B cell (primary cell): ENCODE data around the gene B3GALNT1.

Experiments
- EZH2 ChIP-seq: IDR thresholded peaks from 2 replicates; pipeline ENCODE4 v1.6.1; 2012; ENCODE audit warnings: borderline replicate concordance, low read depth, mild to moderate bottlenecking, moderate library complexity, low read length; ENCODE audit not compliant: insufficient read depth, poor library complexity, severe bottlenecking
- TF ChIP-seq, protein P1 (sequence below): fragments of 200-600 bp; IDR thresholded peaks from one replicate; pipeline ENCODE4 v1.8.0; 2022; ENCODE audit warnings: antibody characterized with exemption, mild to moderate bottlenecking

GRCh38 chr3:161100994-161101393, 4.2 kb downstream of the B3GALNT1 start:
- TF ChIP-seq, protein P1, sequence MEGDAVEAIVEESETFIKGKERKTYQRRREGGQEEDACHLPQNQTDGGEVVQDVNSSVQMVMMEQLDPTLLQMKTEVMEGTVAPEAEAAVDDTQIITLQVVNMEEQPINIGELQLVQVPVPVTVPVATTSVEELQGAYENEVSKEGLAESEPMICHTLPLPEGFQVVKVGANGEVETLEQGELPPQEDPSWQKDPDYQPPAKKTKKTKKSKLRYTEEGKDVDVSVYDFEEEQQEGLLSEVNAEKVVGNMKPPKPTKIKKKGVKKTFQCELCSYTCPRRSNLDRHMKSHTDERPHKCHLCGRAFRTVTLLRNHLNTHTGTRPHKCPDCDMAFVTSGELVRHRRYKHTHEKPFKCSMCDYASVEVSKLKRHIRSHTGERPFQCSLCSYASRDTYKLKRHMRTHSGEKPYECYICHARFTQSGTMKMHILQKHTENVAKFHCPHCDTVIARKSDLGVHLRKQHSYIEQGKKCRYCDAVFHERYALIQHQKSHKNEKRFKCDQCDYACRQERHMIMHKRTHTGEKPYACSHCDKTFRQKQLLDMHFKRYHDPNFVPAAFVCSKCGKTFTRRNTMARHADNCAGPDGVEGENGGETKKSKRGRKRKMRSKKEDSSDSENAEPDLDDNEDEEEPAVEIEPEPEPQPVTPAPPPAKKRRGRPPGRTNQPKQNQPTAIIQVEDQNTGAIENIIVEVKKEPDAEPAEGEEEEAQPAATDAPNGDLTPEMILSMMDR: no peak
- TF ChIP-seq EZH2: no peak
